ENCODE data around the gene SCML2. TPM values are rescaled to one million over a fixed set of nuclear protein-coding genes. Genes with fewer than 3 reads are reported as not detected.
A peak's percentile ranks its signal among the peaks of the same experiment; 100 is the strongest.
"Not testable (repeated sequence)": the region's sequence is repeated elsewhere in the genome, so short reads cannot be mapped to it uniquely, and the experiment has no call there.

Gene SCML2
- total RNA-seq, 1 experiment from 2014 or later: 7.3 TPM

DNA sequence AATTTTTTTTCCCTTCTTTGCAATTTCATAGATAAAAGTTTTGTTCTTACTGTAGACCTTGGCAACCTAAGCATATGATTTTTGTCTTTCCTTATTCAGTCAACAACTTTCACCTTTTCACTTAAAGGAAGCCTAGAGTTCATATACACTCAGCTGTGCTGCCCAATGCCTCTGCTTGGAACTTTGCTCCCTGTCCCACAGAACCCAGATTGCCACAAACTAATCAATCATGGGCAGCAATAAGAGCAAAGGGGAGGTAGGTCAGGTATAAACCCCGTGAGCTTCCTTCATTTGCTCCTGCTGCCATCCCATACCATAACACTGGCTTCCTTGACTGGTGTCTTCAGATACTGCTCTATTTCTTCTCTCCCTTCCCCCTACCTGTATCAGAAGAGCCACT, 82.8 kb downstream of the SCML2 start:
- DNase-seq (ENCODE audit: low read depth): no peak

DNA sequence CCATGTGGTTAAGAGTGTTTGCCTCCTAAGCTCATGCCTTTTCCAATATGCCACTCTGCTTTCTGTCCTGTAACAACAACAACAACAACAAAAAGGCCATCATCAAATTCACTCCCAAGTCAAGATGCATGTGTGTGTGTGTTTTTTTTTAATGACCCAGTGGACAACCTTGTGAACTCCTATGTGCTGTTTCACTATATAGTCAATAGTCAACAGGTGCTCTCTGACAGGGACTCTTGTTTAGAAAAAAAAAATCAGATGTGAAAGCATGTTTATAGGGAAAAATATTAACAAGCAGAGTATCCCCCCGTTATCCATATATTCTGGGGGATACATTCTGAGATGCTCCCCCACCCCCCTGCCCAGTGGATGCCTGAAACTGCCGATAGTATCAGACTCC, 83.2 kb downstream of the SCML2 start:
- DNase-seq (ENCODE audit: low read depth): no peak

DNA sequence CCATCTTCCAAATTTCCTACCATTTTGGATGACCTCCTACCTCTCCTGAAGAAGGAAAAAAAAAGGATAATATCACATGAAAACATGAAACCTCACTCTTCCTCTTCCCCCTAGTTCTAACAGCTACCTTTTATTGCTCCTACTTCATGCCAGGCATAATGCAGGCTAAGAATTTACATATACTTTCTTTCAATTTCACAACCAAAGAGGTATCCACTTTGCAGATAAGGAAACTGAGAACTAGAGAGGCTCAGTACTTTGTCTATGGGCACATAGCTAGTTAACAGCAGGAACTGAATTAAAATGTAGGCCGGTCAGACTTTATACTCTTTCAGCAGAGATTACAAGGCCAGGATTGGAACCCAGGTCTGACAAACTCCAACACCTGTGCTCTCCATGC, 99.4 kb downstream of the SCML2 start:
- no peak for DNase-seq (ENCODE audit: low read depth)

DNA sequence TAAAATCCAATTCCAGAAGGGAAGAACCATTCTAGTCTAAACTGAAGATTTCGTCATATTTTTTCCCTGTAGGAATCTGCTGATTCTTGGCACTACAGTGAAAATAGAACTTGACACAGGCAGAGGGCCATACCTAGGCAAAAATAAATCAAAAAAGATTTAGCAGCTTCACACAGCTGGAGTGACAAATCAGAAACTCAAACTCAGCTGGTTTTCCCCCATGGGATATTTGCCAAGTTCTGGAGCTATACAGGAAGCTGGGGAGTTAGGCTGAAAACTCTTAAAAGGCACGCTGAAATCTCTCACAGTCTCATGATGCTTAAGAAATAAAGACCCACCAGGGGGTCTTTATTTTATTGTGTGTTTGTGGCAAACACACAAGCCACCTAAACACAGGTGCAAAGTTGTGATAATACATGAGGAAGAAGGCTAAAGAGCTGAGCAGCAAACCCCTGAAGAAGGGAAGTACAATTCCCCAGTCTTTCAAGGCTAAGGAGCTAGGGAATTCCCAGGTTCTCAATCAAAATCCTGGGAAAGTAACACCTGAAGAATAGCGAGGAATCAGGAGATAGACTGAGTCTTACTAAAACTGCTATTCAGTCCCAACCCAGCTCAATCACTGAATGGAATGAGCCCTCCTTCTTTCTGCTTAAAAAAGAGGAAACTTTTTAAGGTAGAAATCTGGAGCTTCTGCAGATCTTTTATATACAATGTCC, 101.7 kb downstream of the SCML2 start:
- peak; percentile 1 for DNase-seq (ENCODE audit: low read depth)

DNA sequence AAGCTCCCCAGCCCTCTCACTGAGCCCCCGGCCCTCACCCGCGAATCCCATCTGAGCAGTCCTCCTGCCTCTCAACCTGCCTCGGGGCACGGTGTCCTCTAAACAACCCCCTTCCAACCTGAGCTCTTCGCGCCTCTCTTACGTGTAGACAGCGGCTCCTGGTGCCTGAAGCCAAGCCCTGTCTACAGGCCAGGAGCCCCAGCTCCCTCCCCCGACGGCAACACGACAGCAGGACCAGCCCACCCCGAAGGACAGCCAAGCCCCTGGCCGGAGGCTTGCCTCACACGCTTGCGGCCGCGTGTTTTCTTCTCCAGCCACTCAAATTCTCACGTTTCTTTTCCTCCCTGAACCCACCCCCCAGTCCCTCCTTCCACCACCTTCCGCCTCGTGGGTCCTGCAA, 124.8 kb downstream of the SCML2 start:
- DNase-seq (ENCODE audit: low read depth): not testable (repeated sequence)

DNA sequence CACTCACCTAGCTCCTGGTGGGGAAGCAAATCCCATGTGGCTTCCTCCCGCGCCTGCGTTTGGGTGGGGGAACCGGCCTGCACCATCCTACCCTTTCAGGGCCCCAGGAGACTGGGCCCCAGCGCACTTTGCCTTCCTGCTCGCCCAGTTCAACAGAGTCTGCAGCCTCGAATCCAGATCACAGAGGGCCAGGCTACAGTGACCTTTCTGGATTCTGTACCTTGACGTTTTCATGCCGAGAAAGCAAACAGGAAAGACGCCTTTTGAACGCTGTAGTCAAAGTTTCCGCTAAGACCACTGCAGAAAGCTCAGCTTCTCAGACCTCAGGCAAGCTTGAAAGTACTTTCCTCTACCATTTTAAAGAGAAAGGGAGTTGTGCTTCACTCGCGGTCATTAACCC, 126.4 kb downstream of the SCML2 start:
- no peak for DNase-seq (ENCODE audit: low read depth)

DNA sequence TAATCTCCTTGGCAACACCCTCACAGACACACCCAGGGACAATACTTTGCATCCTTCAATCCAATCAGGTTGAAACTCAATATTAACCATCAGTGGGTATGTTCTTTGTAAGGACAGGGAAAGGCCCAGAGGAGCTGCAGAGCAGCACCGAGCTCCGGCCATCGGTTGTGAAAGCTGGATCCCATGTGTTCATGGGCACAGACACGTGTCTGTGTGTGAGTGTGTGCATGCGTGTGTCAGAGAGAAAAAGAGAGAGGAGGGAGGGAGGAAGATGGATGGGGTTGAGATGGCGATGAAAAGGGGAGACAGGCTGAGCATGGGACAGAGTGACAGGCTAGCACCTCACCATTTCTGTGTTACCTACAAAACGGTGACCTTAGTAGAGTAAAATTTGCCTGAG, 127.0 kb downstream of the SCML2 start:
- no peak for DNase-seq (ENCODE audit: low read depth)

DNA sequence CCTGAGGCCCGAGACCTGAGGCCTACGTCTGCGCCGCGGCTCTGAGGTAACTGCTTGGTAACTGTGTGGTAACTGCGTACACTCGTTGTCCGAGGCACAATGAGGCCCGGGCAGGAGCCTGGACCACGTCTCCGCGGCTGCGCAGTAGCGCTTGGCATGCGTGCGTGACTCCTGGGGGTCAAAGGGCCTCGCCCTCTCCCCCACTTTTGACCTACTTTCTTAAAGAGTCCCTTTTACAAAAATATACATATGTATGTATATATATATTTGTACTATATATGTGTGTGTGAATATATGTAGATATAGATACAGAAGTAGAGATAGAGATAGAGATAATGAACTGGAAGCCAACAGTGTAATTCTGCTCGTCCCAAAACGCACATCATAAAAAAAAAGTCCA, 133.7 kb downstream of the SCML2 start, which contains the start of gene BEND2:
TSS of gene BEND2 (minus strand) at position 101 of the 400 bp plus-strand sequence. CDS start 136 bp downstream, outside the sequence.
- DNase-seq (ENCODE audit: low read depth): no peak

DNA sequence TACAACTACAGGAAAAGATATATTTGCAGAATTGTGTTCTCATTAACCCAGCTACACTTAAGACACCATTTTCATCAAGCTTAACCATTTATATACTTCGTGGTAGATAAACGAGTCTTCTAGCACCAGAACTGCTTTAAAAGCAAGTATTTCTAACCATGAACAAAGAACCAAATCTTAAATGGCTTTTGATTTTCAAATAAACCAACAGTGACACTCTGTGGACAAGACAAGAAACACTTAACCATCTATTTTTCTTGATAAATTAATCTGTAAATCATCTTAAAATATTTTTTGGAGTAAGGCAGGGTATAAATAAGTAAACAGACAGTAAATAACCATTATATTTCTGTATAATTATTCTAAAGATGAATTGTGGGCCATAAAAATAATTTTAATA, 144.0 kb downstream of the SCML2 start:
- peak; percentile 1 for DNase-seq (ENCODE audit: low read depth)

DNA sequence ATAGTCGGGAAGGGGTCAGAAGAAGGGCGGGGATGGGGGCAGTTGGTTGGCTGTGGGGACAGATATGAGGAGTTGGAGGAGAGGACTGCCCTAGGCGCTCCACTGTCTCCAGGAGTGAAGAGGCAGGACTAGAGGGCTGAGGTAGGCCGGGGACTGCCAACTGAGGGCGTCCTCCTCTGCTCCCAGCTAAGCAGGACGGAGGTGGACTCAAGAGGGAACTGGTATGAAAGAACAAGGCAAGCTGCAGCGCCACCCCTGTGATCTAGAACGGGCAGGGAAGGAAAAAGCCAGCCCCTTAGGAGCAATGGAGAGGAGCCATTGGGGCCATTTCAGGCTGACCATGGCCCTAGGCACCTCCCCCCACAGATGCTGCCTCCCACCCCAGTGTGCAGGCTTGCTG, 147.8 kb downstream of the SCML2 start:
- DNase-seq (ENCODE audit: low read depth): no peak

DNA sequence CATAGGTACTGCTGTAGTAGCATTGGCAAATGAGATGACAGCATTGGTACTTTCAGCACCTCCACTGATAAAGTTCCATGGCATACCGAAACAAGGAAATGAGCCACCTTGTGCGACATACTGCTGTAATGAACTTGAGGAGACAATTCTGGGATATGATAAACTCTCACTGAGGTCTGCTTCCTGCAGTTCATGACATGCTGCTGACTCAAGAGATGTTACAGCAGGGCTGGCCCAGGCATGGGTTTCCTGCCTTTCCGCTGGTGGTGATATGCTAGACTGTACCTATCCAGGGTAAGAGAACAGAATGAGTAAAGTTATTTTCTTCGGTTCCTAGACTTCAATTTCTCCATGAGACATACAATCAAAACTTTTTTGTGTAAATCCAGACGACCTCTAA, 150.9 kb downstream of the SCML2 start:
- no peak for DNase-seq (ENCODE audit: low read depth)

DNA sequence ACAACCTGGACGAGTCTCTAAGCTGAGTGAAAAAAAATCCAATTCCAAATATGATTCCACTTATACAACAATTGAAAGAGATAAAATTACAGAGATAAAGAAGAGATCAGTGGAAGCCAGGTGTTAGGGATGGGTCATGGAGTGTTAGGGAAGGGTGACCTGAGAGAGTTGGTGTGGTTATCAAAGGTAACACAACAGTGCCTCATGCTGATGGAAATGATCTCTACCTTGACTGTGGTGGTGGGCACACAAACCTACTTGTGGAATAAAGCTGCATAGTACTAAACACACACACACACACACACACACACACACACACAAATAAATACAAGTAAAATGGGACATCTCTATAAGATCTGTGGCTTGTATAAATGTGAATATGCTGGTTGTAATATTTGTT, 159.8 kb downstream of the SCML2 start:
- DNase-seq (ENCODE audit: low read depth): no peak

Other genes starting within 250 kb of the SCML2 start
- not detected in 2 replicates for gene BEND2, start 133.8 kb downstream of the SCML2 start, total RNA-seq (2014; rRNA removed; shearing (Covaris generic))
- 3.0 and 4.4 TPM in 2 replicates for gene CDKL5, start 70.9 kb upstream of the SCML2 start, total RNA-seq (2014; rRNA removed; shearing (Covaris generic))

Measured in M059J (cell line).